HAP-1 (cell line): ENCODE measurements around the gene DRD4.

ENCODE experiments used
- DNase-seq, 2 experiments: peaks; one replicate each; pipeline ENCODE4 v3.0.0-alpha.2; 2016 to 2020; ENCODE audit warnings: low spot score in 2 of 2
- H3K27me3 ChIP-seq: fragments of 250-450 bp; sonication (Bioruptor Pico); 2 replicates; pipeline ENCODE4 v1.5.1; 2020; ENCODE audit warnings: low read depth, mild to moderate bottlenecking, moderate library complexity
- H3K36me3 ChIP-seq: fragments of 250-450 bp; sonication (Bioruptor Pico); replicated peaks from 2 replicates; pipeline ENCODE4 v1.5.1; 2020; ENCODE audit warnings: mild to moderate bottlenecking
- H3K4me1 ChIP-seq: fragments of 250-450 bp; sonication (Bioruptor Pico); 2 replicates; pipeline ENCODE4 v1.5.1; 2020; ENCODE audit warnings: mild to moderate bottlenecking
- H3K4me3 ChIP-seq: fragments of 250-450 bp; sonication (Bioruptor Pico); 2 replicates; pipeline ENCODE4 v1.5.1; 2020; ENCODE audit warnings: mild to moderate bottlenecking, moderate library complexity
- H3K9me3 ChIP-seq: fragments of 250-450 bp; sonication (Bioruptor Pico); 2 replicates; pipeline ENCODE4 v1.5.1; 2020; ENCODE audit warnings: mild to moderate bottlenecking, moderate library complexity
- in situ Hi-C: fragments of 300-500 bp; cut with MboI; formaldehyde crosslinking; loops from 3 replicates; pipeline ENCODE4 v1.14.3; 2020; ENCODE audit warnings: low sequenced_read_pairs, inconsistent platforms, mixed read lengths

DRD4 gene

GRCh38 chr11:605286-606129, 31.6 kb upstream of the DRD4 start:
- DNase-seq = no peak
- in situ Hi-C loops = no loop called here
- H3K27me3 ChIP-seq = no peaks in the 10 kb centered on the region
- peaks cover 89% of the 10 kb centered on the region for H3K36me3 ChIP-seq
- H3K9me3 ChIP-seq = no peaks in the 10 kb centered on the region
- H3K4me3 ChIP-seq = no peak overlapping the region
- no peaks in the 10 kb centered on the region for H3K4me1 ChIP-seq

GRCh38 chr11:606245-606644, 30.8 kb upstream of the DRD4 start:
- H3K9me3 ChIP-seq = no peaks in the 10 kb centered on the region
- no peak overlapping the region for H3K4me3 ChIP-seq
- no peak for DNase-seq
- no peaks in the 10 kb centered on the region for H3K4me1 ChIP-seq
- H3K36me3 ChIP-seq = peaks cover 91% of the 10 kb centered on the region
- in situ Hi-C loops = no loop called here
- H3K27me3 ChIP-seq = no peaks in the 10 kb centered on the region

GRCh38 chr11:607020-607780, 29.9 kb upstream of the DRD4 start:
- no peak overlapping the region for H3K4me3 ChIP-seq
- in situ Hi-C loops = no loop called here
- H3K4me1 ChIP-seq = no peaks in the 10 kb centered on the region
- H3K9me3 ChIP-seq = no peaks in the 10 kb centered on the region
- DNase-seq = no peak
- peaks cover 90% of the 10 kb centered on the region for H3K36me3 ChIP-seq
- no peaks in the 10 kb centered on the region for H3K27me3 ChIP-seq

GRCh38 chr11:607971-608659, 29.0 kb upstream of the DRD4 start:
- Histone ChIP-seq H3K36me3 (peaks cover 92% of the 10 kb centered on the region), H3K27me3 (no peaks in the 10 kb centered on the region), H3K4me3 (no peak overlapping the region), H3K4me1 (no peaks in the 10 kb centered on the region), H3K9me3 (no peaks in the 10 kb centered on the region)
- in situ Hi-C loops = no loop called here
- DNase-seq = no peak

- no peaks in the 10 kb centered on the region for H3K4me1 ChIP-seq
- H3K9me3 ChIP-seq = no peaks in the 10 kb centered on the region
- no peak overlapping the region for H3K4me3 ChIP-seq
- peaks cover 89% of the 10 kb centered on the region for H3K36me3 ChIP-seq
- in situ Hi-C loops = no loop called here
- DNase-seq = no peak
- H3K27me3 ChIP-seq = no peaks in the 10 kb centered on the region
These were observed 28.2 kb upstream of the DRD4 start for GRCh38 chr11:608791-609251.

GRCh38 chr11:609341-609811, 27.7 kb upstream of the DRD4 start:
- DNase-seq = no peak
- in situ Hi-C loops = no loop called here
- no peaks in the 10 kb centered on the region for H3K27me3 ChIP-seq
- no peaks in the 10 kb centered on the region for H3K4me1 ChIP-seq
- H3K4me3 ChIP-seq = no peak overlapping the region
- H3K9me3 ChIP-seq = no peaks in the 10 kb centered on the region
- H3K36me3 ChIP-seq = peaks cover 85% of the 10 kb centered on the region

GRCh38 chr11:610146-610801, 26.8 kb upstream of the DRD4 start:
- no peaks in the 10 kb centered on the region for H3K27me3 ChIP-seq
- H3K4me3 ChIP-seq = no peak overlapping the region
- no peak for DNase-seq
- no peaks in the 10 kb centered on the region for H3K9me3 ChIP-seq
- peaks cover 84% of the 10 kb centered on the region for H3K36me3 ChIP-seq
- peaks cover 3% of the 10 kb centered on the region; the same call in 1 of the 2 replicates for H3K4me1 ChIP-seq
- in situ Hi-C loops = no loop called here

- no peaks in the 10 kb centered on the region for H3K27me3 ChIP-seq
- no peaks in the 10 kb centered on the region for H3K9me3 ChIP-seq
- in situ Hi-C loops = no loop called here
- H3K36me3 ChIP-seq = peaks cover 74% of the 10 kb centered on the region
- peaks cover 6% of the 10 kb centered on the region; the same call in 1 of the 2 replicates for H3K4me1 ChIP-seq
- DNase-seq = no peak
- no peak overlapping the region for H3K4me3 ChIP-seq
These were observed 25.8 kb upstream of the DRD4 start for GRCh38 chr11:611001-611996.

GRCh38 chr11:612201-612960, 24.7 kb upstream of the DRD4 start:
- DNase-seq = no peak
- Histone ChIP-seq H3K9me3 (no peaks in the 10 kb centered on the region), H3K4me1 (peaks cover 6% of the 10 kb centered on the region; the same call in 1 of the 2 replicates), H3K36me3 (peaks cover 63% of the 10 kb centered on the region), H3K27me3 (no peaks in the 10 kb centered on the region), H3K4me3 (no peak overlapping the region)
- in situ Hi-C loops = no loop called here

GRCh38 chr11:612961-613300, 24.1 kb upstream of the DRD4 start:
- Histone ChIP-seq H3K27me3 (no peaks in the 10 kb centered on the region), H3K4me3 (no peak overlapping the region), H3K4me1 (peaks cover 6% of the 10 kb centered on the region; the same call in 1 of the 2 replicates), H3K36me3 (peaks cover 58% of the 10 kb centered on the region), H3K9me3 (no peaks in the 10 kb centered on the region)
- DNase-seq = no peak
- in situ Hi-C loops = no loop called here

- Histone ChIP-seq H3K4me3 (no peak overlapping the region), H3K27me3 (no peaks in the 10 kb centered on the region), H3K4me1 (peaks cover 6% of the 10 kb centered on the region; the same call in 1 of the 2 replicates), H3K9me3 (no peaks in the 10 kb centered on the region), H3K36me3 (peaks cover 52% of the 10 kb centered on the region)
- in situ Hi-C loops = no loop called here
- DNase-seq = peak; percentile 9 to 76
These were observed 23.6 kb upstream of the DRD4 start for GRCh38 chr11:613369-613968.
